ENCODE data around the gene PARD3B.

GRCh38 chr2:205156457-205156856, 611.2 kb downstream of the PARD3B start:
- TF ChIP-seq POLR2A (IDR thresholded peaks at IDR 0.05; ENCODE audit: low read depth, low read length) (no peak), POLR2AphosphoS5 (IDR thresholded peaks at IDR 0.05; ENCODE audit: low read depth, low read length) (no peak), TAF1 (IDR thresholded peaks at IDR 0.05; ENCODE audit: low read depth, low read length) (no peak), SPI1 (IDR thresholded peaks at IDR 0.05; ENCODE audit: low read depth, low read length) (no peak)

Data from GM12891 (cell line).